ENCODE measurements around the gene CHTF18.
"Not testable (repeated sequence)": the region's sequence is repeated elsewhere in the genome, so short reads cannot be mapped to it uniquely, and the experiment has no call there.

CHTF18 gene
- 36.9 to 89.6 (median 62.1) reads per million in 4 experiments for total RNA-seq

DNA sequence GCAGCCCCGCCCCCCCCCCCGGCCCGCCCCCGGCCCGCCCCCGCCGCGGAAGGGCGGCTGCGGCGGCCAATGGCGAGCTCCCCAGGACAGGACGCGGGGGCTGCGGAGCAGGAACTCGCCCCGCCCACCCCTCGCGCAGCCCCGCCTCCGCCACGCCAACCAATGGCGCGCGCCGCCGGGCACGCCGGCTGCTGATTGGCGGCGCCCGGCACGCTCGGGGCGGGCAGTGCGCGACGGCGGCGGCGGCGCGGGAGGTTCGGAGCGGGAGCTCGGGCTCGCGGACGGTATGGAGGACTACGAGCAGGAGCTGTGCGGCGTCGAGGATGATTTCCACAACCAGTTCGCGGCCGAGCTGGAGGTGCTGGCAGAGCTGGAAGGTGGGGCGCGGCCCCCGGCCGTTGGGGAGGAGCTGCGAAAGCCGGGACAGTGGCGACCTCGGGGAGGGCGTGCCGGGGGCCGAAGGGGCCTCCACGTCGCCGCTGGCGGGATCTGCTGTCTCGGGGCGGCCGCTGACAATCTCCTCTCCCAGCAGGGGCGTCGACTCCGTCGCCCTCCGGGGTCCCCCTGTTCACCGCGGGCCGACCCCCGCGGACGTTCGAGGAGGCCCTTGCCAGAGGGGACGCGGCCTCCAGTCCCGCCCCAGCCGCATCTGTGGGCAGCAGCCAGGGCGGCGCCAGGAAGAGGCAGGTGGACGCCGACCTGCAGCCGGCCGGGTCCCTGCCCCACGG is at the start of gene CHTF18:
CHTF18 (plus strand) TSS at position 222 of the 728 bp plus-strand sequence; CDS start at position 287, 65 bp downstream.
- DNase-seq = peak; percentile 87

DNA sequence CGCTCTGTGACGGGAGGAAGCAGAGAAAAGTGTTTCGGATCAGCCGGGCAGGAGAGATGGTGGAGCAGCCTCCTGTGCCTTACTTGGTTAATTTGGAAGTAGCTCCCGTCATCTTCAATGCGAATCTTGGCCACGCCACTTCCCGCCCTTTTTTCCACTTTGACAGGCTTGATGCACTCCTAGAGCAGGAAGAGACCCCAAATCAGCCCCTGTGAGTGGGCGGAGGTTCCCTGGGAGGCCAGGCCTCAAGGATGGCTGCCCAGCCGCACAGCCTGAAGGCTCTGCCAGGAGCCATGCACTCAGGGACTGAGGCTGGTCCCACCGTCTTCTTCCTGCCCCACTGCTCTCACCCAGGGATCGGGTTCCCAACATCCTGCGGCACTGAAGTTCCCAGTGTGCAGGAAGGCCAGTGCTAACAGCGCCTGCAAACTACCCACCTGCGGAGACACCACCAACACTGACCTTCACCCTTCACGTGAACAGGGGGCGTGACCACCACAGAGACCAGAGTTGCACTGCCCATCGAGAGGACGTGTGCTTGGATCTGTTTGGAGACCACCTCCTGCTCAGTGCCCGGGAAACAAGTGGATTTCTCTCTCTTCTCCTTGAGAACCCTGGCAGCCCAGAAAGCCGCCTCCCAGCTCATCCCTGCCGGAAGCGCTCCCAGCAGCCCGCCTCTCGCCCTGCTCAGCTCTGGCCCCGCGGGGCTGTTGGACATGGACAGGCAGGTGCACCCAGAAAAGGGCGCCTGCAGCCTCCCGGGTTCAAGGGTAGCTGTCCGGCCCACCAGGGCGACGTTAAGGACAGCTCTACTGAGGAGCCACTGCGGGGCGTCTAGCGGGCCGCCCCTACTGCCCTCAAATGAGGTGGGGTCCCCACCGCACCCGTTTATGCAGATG is 48.6 kb upstream of the CHTF18 start:
- no peak for DNase-seq

GRCh38 chr16:740459-740763 is 48.0 kb upstream of the CHTF18 start:
- DNase-seq = no peak

- peak; percentile 90 for DNase-seq
Observed at GRCh38 chr16:740764-741505, 47.5 kb upstream of the CHTF18 start, which contains the start of gene CIAO3. TSS of gene CIAO3 (minus strand) at chr16:740997. CDS start at chr16:740985, 12 bp downstream.

GRCh38 chr16:741986-742629 is 46.3 kb upstream of the CHTF18 start:
- no peak for DNase-seq

GRCh38 chr16:742894-743293 is 45.5 kb upstream of the CHTF18 start:
- not testable (repeated sequence) for DNase-seq

GRCh38 chr16:743794-744500 is 44.5 kb upstream of the CHTF18 start:
- DNase-seq = no peak

GRCh38 chr16:745739-746138 is 42.7 kb upstream of the CHTF18 start:
- no peak for DNase-seq

DNA sequence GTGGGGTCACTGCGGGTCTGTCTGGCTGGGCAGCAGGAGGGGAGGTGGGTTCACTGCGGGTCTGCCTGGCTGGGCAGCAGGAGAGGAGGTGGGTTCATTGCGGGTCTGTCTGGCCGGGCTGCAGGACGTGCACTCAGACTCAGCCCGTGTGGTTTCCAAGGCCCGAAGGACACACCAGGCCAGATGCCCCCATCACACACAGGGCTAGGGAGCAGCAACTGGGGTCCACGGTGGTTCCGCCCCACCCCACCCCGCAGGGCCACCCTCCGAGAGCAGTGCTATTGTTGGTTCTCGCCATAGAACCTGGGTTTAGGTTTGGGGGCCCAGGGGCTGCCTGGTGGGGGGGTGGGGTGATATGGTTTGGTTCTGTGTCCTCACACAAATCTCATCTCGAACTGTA is 41.8 kb upstream of the CHTF18 start:
- DNase-seq = no peak

DNA sequence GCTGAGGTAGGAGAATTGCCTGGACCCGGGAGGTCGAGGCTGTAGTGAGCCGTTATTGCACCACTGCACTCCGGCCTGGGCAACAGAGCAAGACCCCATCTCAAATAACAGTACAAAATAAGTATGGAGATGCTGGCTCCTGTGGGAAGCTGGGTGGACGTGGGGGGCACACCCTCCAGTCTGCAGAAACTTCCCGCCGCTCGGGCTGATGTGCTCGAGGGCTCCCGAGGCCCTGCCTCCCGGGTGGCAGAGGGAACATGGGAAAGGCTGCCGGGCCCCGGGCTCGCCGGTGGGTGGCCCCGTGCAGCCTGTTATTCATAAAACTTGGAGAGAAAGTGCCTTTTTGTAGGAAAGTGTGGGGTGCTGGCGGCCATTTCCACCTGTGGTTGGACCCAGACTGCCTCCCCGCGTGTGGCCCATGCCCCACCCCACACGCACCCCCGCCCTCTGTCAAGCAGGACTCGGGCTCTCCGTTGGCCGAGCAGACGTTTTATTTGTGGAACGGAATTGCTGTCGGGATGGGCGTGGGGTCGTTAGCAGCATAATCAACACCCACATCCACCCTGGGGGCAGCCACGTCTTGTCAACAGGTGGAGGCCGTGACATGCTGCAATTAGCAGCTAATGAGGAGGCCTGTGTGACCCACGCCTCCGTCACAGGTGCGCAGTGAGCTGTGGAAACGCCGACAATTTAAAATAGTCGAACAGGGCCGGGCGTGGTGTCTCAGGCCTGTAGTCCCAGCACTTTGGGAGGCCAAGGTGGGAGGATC is 40.3 kb upstream of the CHTF18 start:
- no peak for DNase-seq

GRCh38 chr16:749010-749409 is 39.4 kb upstream of the CHTF18 start:
- no peak for DNase-seq

DNA sequence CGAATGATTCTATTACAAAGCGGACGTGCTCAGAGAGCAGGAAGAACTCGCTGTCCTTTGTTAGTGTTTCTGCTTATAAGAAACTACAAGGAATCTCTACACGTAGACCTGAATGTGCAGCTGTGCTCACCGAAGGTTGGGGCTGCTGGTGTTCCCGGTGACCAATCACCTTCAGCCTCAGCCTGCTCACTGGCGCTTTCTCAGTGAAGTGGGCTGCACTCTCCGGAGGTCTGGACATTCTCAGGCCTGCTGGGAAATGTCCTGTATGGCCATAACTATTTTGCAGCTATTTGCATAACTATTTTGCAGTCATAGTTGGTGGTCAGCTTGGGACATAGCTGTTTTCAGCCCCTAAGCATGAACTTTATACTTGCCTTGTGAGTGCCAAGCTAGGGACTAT is 37.9 kb upstream of the CHTF18 start:
- DNase-seq = no peak

DNA sequence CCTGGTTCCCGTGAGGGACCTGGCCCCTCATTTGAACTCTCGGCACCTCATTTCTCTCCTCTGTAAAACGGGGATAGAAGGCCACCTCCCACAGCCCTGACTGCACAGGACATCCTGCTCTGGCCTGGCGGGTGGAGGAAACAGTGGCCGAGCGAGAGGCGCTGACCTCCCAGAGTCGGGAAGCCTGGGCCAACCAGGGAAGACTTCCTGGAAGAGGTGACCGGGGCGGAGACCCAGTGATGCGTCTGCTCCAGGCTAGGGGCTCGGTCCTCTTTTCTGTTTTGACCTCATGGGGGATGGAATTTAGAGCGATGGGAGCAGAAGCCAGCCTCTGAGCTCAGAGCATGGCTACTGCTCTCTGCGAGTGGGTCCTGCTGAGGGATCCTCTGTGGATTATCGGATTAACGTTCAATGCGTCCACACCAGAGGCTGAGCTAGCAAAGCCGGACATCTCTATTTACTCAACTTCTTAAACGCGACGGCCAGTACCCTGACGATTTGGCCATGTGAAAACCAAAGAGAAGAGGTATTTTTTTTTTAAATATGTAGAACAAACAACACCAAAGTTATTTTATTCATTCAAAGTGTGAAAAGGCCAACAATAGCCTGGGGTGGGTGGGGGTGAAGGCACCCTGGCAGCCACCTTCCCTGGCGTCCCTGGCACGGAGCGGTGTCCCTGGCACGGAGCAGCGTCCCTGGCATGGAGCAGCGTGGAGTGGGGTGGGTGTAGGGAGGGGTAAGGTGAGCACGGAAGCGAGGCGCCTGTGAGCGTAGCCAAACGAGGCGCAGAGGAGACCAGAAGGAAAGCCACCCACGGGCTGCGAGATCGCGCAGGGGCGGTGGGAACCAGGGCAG is 37.0 kb upstream of the CHTF18 start:
- DNase-seq = no peak

- DNase-seq = no peak
Observed at GRCh38 chr16:752007-752312, 36.5 kb upstream of the CHTF18 start.

DNA sequence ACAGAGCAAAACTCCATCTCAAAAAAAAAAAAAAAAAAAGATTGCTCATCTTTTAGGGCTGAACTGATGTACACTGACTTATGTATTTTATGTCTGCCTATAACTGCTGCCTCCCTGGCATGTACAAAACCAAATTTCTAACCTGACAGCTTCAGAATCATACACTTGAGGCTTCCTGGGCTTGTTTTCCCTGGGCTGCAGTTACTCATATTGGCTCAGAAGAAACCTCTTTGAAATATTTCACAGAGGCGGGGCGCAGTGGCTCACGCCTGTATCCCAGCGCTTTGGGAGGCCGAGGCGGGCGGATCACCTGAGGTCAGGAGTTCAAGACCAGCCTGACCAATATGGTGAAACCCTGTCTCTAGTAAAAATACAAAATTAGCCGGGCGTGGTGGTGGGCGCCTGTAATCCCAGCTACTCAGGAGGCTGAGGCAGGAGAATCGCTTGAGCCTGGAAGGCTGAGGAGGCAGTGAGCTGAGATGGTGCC is 34.3 kb upstream of the CHTF18 start:
- not testable (repeated sequence) for DNase-seq

DNA sequence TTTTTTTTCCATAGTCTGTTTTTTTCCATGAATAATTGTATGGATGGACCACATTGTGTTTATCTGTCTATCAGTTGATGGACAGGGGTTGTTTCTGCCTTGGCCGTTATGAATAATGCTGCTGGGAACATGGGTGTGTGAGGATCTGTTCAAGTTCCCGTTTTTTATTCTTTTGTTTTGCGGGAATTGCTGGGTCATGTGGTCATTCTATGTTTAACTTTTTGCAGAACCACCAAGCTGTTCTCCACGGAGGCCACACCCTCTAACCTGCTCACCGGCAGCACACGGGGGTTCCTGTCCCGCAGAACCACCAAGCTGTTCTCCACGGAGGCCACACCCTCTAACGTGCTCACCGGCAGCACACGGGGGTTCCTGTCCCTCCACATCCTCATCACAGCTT is 33.8 kb upstream of the CHTF18 start:
- no peak for DNase-seq

GRCh38 chr16:756428-756827 is 32.0 kb upstream of the CHTF18 start:
- no peak for DNase-seq

DNA sequence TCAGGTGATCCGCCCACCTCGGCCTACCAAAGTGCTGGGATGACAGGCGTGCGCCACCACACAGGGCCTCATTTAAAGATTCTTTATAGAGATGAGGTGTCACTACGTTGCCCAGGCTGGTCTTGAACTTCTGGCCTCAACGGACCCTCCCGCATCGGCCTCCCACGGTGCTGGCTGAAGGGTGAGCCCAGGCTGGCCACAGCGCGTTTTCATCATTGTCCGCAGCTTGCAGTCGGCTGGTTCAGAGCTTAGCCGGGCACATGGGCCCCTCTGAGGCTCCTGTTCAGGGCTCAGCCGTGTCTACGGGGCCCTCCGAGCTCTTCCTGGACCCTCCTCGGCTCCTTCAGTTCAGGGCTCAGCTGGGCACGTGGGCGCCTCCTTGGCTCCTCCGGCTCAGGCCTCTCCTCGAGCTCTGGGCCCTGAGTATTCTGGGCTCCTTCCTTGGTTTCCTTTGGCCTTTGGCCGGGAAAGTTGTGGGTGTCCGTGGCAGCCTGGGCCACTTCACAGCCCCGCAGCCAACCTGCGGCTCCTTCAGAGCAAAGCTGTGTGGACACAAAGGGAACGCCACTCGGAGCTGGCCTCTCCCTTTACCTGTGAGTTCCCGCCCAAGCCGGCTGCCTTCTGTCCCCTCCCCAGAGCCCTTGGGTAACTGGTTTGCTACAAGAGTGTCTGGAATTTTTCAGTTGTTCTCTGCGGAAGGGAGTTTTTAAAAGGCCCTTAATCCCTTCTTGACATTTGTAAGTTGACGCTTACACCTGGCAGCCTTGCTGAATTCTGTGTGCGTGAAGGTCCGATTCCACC is 29.1 kb upstream of the CHTF18 start:
- DNase-seq = no peak

GRCh38 chr16:760065-760464 is 28.4 kb upstream of the CHTF18 start:
- no peak for DNase-seq

Measured in effector CD8-positive, alpha-beta T cell (primary cell).